CD4-positive, alpha-beta T cell treated with Interleukin-6 at 100 ng/mL for 8 hours (primary cell): ENCODE data around the gene TRERF1.
"Not testable (repeated sequence)": the region's sequence is repeated elsewhere in the genome, so short reads cannot be mapped to it uniquely, and the experiment has no call there.

ENCODE experiments used
- DNase-seq: peaks from one replicate; pipeline ENCODE4 v3.0.0-alpha.2; 2020; ENCODE audit warnings: mixed read lengths, low spot score

The TRERF1 gene, protein sequence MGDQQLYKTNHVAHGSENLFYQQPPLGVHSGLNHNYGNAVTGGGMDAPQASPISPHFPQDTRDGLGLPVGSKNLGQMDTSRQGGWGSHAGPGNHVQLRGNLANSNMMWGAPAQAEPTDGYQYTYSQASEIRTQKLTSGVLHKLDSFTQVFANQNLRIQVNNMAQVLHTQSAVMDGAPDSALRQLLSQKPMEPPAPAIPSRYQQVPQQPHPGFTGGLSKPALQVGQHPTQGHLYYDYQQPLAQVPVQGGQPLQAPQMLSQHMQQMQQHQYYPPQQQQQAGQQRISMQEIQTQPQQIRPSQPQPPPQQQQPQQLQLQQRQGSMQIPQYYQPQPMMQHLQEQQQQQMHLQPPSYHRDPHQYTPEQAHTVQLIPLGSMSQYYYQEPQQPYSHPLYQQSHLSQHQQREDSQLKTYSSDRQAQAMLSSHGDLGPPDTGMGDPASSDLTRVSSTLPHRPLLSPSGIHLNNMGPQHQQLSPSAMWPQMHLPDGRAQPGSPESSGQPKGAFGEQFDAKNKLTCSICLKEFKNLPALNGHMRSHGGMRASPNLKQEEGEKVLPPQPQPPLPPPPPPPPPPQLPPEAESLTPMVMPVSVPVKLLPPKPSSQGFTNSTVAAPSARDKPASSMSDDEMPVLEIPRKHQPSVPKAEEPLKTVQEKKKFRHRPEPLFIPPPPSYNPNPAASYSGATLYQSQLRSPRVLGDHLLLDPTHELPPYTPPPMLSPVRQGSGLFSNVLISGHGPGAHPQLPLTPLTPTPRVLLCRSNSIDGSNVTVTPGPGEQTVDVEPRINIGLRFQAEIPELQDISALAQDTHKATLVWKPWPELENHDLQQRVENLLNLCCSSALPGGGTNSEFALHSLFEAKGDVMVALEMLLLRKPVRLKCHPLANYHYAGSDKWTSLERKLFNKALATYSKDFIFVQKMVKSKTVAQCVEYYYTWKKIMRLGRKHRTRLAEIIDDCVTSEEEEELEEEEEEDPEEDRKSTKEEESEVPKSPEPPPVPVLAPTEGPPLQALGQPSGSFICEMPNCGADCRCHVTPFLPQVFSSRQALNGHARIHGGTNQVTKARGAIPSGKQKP (N-terminal part only)

DNA sequence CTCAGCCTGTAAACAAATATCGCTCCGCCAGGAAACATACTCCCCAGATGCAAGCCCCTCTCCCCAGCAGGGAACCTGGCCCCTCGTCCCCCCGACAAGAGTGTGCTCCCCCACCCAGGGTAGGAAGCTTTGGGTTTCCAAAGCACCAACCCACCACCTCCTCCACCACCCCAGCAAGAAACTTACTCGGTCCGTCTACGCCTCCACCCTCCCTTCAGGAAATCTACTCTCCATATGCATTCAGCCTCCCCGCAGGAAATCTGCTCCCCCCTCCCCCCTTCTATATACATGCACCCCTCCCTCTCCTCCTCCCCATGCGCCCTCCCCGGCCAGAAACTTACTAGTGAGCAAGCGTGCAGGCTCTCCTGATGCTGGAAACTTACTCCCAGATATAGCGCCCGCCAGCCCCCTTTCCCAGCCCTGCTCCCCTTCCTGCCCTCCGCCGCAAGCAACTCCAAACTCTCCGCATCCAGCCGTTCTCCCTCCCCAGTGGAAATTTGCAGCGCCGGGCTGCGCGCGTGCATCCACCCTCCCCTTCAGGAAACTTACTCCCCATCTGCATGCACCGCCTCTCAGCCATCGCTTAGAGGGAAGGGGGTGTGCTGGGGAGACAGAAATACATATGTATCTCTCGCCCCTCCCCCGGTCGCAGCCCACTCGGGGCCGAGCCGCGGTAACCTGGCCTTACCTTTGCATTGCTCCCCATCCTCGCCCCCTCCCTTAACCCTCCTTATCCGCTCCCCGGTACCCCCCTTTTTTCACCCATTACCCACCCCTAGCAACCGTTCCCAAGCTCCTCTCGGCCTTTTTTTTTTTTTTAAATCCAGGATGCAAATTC, at the start of gene TRERF1:
Gene TRERF1 (minus strand): TSS at position 594 of the 838 bp plus-strand sequence. CDS start 182,336 bp downstream, outside the sequence.
- DNase-seq = peak; percentile 66

DNA sequence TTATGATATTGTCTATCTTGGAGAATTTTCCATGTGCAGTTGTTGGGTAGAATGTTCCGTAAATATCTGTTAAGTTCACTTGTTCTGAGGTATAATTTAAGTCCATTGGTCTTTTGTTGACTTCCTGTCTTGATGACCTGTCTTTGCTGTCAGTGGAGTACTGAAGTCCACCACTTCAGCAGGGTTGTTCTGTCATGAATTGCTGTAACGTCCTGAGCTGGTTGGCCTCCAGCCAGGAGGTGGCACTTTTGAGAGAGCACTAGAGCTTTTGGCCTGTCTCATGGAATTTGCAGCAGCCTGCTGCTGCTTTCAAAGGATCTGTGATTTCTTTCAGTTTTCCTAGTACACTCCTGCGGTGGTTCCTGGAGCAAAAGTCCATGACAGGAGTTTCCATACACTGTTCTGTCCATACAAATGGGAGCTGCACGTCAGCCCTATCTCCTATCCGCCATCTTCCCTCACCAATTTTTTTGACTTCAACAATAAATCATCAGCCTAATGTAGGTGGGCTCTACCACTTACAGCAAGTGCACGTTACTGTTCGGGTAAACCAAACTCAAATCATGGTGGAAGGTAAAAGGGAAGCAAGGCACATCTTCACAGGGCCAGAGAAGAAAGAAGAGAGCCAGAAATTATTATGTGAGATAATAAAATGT, 46.9 kb upstream of the TRERF1 start:
- DNase-seq = no peak

DNA sequence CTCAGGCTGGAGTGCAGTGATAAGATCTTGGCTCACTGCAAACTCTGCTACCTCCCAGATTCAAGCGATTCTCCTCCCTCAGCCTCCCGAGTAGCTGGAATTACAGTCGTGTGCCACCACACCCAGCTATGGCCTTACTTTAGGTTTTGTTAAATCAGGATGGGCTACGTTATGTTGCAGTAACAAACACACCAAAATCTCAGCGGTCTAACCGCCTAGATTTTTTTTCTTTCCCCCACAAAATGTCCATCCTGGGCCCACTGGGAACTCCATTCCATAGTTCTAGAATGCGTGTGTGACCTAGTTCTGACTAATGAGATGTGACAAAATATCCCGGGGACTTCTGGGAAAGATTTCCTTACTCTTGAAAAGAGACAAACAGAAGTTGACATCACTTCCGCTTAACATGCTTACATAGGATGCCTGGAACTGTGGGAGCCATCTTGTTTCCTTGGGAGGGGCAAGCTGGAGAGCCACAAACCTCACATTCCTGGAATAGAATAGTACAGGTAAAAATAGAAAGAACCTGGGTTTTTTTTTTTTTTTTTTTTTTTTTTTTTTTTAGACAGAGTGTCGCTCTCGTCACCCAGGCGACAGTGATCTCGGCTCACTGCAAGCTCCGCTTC, 42.3 kb upstream of the TRERF1 start:
- DNase-seq = no peak

DNA sequence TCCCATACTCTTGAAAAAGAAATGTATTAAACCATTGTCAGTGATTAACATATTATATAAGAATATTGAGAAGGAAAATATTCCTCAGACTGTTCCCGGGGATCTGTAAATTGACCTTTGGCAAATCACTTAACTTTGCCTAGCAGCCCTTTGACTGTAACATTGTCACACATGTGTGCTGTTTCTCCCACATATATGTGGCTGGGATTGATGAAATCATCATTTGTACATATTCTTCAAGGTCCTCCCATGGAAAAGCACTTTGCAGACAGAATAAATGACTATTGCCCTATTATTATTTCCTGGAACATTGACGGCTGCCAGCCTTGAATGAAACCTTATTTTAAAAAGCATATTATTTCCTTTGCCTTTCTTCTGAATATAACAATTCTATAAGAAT, 36.4 kb upstream of the TRERF1 start:
- DNase-seq = no peak

DNA sequence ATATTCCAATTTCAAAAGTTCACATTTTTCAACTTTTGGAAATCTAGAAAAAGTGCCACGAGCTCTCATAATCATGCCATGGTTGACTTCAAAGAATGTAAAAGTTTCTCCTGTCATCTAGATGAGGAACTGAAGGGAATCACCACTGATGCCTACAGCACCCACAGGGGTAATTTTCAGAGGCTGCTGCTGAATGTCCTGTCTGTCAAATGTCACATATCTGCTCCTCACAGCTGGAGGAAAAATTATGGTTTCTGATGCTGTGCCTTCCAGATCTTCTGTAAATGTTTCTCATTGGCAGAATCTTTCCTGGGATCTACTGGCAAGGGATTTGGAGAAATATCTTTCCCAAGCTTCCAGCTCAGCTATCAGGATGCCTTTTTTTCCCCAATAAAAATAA, 32.5 kb upstream of the TRERF1 start:
- no peak for DNase-seq

DNA sequence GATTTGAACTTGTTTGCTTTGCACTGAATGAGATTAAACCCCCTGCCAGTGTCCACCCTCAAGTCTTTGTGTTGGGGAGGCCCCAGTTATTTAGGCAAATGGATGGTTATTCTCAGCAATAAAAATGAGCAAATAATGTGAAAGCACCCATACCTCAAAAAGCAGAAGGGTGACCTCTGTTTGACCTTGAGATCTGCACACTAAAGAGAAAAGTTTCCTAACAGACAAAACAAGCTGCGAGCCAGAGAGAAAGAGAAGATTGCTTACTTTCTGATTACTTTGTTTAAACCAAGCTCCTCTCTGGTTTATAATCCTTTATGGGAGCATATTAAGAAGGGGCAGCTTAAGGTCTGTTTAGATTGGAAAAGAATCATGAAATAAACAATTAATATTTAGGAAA, 30.4 kb upstream of the TRERF1 start:
- no peak for DNase-seq

DNA sequence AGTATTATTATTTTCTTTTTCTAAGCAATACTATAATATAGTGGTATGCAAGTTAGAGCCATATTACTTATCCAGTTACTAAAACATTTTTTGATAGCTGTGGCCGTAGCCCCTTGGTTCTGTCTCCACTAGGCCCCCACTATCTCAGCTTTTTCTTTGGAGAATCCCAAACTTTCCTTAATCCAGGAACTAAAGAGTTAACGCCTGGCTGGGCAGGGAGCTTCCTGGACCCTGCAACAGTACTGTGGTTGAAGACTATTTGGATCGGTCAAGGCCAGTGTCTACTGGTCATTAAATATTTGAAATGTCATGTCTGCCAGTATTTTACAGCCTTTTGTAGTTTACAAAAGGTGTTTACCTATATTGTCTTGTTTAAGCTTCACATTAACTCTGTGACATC, 20.0 kb upstream of the TRERF1 start:
- DNase-seq = no peak

DNA sequence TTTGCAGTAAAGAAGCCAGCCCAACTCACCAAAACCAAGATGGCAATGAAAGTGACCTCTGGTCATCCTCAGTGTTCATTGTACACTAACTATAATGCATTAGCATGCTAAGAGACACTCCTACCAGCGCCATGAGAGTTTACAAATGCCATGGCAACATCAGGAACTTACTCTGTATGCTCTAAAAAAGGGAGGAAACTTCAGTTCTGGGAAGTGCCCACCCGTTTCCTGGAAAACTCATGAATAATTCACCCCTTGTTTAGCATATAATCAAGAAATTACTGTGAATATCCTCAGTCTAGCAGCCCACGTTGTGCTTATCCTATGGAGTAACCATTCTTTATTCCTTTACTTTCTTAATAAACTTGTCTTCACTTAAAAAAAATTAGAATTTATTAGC, 19.4 kb upstream of the TRERF1 start:
- no peak for DNase-seq

DNA sequence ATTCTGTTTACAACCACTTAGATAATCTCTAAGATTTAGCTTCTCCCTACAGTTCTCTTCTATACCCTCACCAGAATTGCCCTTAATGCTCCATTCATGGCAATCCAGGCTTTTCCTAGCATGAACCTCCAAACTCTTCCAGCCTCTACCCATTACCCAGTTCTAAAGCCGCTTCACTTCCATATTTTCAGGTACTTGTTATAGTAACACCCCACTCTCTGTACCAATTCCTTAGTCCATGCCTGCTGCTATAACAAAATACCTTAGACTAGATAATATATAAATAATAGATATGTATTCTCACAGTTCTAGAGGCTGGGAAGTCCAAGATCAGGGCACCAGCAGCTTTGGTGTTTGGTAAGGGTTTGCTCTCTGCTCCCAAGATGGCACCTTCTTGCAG, 16.5 kb upstream of the TRERF1 start:
- DNase-seq = no peak

DNA sequence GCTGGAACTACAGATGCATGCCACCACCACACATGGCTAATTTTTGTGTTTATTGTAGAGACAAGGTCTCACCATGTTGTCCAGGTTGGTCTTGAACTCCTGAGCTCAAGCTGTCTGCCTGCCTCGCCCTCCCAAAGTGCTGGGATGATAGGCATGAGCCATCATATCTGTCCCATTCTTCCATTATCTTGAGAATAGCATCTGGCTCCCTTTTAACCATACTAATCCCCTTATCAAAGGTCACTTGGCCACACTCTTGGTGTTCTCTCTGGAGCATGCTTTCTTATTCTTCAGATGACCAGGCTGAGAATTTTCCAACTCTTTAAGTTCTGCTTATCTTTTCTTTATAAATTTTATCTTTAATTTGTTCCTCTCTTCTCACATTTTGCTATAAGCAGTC, 15.9 kb upstream of the TRERF1 start:
- DNase-seq = no peak

DNA sequence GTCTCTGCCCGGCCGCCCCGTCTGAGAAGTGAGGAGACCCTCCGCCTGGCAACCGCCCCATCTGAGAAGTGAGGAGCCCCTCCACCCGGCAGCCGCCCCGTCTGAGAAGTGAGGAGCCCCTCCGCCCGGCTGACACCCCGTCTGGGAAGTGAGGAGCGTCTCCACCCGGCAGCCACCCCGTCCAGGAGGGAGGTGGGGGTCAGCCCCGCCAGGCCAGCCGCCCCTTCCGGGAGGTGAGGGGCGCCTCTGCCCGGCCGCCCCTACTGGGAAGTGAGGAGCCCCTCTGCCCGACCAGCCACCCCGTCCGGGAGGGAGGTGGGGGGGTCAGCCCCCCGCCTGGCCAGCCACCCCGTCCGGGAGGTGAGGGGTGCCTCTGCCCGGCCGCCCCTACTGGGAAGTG, 14.7 kb upstream of the TRERF1 start:
- DNase-seq = not testable (repeated sequence)

DNA sequence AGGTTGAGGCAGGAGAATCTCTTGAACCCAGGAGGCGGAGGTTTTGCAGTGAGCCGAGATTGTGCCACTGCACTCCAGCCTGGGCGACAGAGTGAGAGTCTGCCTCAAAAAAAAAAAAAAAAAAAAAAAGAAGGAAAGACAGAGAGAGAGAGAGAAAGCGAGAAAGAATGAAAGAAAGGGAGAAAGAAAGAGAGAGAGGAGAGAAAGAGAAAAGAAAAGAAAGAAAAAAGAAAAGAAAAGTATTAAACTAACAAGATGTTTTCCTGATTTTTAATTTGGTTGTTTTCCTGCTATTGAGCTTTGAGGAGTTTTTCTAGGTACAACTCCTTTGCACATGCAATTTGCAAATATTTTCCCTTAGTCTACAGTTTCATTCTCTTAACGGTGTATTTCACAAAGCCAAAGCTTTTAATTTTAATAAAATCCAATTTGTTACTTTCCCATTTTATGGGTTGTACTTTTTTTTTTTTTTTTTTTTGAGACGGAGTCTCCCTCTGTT, 10.8 kb upstream of the TRERF1 start:
- no peak for DNase-seq

DNA sequence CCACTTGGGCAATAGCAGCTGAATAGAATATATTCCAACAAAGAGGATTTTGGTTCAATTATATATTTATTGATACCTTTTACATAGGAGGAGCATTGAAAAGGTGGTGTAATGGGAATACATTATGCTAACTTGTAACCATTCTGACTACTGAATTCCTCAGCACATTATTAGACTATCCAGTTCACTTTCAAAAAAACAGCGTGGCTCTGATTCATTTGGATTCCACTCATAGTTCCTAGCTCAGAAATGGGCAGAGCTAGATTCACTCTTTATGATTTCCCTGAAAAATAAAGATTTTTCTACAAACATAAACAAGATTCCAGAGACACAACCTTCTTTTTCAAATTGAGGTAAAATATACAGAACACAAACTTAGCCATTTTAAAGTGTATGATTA, 9.2 kb upstream of the TRERF1 start:
- no peak for DNase-seq

DNA sequence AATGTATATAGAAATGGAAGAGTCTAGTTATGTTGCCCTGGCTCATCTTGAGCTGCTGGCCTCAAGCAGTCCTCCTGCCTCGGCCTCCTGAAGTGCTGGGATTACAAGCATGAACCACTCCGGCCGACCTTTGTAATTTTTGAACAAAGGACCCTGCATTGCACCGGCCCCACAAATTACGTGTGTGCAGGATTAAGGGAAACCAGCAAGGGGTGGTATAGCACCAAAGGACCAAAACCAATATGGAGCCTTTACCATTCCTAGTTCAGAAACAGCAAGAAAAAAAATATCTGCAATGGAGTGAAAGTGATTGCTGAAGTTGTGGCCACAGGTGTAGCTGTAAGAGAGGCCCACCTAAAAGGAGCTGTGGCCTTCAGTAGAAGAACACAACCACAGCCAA, 8.2 kb upstream of the TRERF1 start:
- DNase-seq = no peak

DNA sequence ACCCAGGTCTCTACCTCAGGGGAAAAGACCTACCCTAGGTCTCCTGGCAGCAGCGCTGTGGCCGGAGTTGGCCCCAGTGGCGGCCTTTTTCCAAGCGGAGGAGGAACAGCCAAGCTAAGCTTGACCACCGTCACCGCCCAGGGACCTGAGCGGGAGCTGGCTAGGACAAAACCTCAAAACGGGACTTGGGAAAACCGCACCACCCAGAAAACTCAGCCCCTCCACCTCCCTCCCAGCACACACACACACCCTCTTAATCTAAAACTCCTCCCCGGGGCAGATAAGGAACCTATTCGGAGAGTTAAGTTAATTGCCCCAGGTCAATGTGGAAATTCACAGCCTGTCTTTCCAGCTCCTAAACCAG, 2.7 kb upstream of the TRERF1 start:
- DNase-seq = no peak

DNA sequence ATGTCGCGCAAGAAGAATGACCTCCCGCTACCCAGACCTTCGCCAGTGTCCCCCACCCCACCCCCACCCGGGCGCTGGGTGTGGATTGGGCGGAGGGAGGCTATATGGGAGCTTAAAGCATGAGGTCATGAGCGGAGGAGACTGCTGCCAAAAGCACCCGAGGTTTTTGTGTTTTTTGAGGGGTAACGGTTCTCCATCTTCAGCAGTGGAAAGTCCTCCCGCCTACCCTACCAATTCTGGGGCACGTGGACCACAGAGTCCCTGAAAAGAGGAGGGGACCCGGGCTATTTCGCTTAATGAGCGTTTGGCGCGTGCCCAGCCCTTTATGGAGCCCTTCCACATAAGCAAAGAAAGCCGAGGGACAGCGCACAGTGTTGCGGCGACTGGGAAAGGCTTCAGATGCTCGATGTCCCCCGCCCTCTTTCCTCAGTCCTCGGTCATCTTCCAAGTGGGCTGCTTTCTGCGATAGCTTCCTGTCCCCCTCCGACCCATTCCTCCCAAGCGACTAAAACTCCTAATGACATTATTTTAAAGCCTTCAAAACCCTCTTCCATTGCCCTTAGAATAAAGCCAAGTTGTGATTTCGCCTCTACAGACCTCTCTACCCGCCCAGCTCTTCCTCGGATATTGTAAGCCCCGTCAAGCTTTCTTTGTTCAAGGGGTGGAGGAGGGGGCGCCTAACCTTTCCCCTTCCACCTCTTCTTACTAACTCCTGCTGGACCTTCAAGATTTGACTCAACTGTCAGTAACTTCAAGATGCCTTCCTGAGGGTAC, 2.1 kb upstream of the TRERF1 start:
- DNase-seq = no peak

DNA sequence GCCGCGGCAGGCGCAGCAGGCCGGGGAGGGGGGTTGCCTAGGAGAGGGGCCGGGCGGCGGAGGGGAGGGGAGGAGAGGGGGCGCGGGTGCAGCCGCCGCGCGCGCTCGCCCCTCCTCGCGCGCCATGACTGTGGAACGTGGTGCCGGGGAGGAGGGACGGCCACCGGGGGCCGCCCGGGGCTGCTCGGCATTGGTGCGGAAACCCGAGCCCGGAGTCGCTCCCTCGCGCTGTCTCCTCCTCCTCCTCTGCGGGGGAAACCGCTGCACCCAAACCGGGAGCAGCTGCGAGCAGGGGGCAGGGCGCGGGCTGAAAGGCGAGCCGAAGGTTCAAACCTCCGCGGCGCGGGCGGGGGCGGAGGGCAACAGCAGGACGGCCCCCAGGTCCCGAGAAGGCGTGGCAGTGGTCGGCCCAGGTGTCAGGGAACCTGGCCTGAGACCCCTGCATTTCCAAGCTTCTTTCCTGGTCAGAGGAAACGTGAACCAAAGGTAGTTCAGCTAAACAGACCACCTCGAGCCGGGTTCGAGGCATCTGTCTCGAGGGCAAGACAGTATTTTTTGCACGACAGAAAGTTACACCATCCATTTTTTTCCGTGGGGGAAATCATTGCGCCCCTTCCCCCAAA, 1.4 kb upstream of the TRERF1 start:
- DNase-seq = peak; percentile 84

DNA sequence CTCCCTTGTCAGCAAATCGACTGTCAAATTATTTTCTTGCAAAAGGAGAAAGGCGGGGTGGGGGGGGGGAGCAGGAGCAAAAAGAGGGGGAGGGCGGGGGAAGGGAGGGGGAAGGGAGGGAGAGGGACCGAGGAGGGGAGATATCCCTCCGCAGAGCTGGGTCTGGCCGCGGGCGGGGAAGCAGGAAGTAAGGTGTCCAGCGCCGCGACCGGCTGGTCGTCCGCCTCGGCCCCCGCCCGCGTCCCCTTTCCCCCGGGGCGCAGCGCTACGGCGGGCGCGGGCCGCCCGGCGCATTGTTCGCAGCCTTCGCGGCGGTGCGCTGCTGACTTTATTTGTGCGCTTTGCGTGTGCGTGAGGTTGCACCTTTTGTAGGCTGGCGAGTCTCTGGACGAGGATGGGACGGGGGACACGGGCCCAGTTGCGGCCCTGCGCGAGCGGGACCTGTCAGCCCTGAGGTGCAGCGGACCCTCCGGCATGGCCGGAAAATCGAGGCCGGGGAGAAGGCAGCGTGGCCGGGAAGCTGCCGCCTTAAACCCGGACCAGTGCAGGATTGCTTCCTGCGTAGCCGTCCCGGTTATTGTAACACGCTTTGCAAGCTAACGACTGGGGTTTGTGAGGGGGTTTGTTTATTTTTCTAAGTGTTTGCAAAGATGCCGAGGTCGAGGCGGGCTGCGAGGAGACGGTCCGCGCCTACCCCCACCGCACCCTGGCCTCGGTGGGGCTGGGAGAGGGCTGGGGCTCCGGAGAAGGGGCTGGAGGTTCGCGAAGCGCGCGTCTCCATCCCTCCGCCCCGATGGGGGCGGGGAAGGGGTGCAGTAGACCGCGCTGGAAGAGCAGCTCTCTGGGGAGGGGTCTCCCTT, 675 bp upstream of the TRERF1 start:
- DNase-seq = peak; percentile 37
